Measurements from ENCODE around the gene WDR20. TPM values are rescaled to one million over a fixed set of nuclear protein-coding genes. Genes with fewer than 3 reads are reported as not detected.

WDR20 gene
- total and polyA plus RNA-seq, 2 of the 4 experiments (the other 2 are of a cell fraction) = 20.3 to 27.4 TPM

DNA sequence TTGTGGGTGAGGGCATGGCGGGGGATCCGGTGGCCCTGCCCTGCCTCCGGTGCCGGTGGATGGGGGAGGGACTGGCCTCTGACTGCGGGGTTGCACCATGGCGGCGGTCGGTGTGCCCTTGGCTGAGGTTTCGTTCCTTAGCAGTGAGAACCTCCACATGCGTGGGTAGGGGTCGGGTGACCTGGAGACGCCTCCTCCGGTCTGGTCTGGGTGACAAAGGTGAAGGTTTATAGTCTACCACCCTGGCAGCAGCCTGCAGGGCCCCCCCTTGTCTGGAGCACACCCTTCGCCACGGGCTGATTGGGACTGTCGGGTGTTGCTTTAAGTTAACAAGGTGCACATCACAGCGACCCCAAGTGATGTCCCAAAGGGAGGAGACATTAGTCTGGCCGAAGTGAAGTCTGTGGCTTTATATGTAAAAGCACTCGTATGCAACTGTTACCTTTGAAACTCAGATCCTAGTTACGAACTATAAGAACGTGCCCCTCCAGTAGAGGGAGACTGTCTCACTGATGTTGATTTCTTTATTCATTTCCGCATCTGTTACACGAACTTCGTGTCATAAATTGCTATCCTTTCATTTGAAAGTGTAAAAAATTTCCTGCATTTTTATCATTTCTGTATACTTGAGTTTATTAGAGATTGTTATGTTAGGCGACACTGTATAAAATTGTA, 74.4 kb downstream of the WDR20 start:
- Histone ChIP-seq H2BK20ac (ENCODE audit: low read depth, low read length) (no peak overlapping the region), H4K20me1 (ENCODE audit: insufficient read depth, low read length) (peaks cover 15% of the 10 kb centered on the region), H3K14ac (replicated peaks; ENCODE audit: low read depth, low read length) (no peak overlapping the region), H2AFZ (replicated peaks; ENCODE audit: low read length, poor library complexity) (no peak overlapping the region), H3K9ac (ENCODE audit: low read depth, low read length) (no peak overlapping the region), H2BK5ac (ENCODE audit: low read depth, low read length, poor library complexity, severe bottlenecking) (peak overlapping the region; percentile 81), H4K8ac (ENCODE audit: low read depth in 2 of 2, low read length in 2 of 2) (0 out of 4 replicates have a peak overlapping the region, but pooled peaks of 1 of the 2 experiments have one; percentile 38), H4K5ac (ENCODE audit: low read depth, low read length) (no peak overlapping the region), H3K79me1 (ENCODE audit: low read depth in 1 of 2, low read length in 2 of 2) (peaks cover 28 to 76% of the 10 kb centered on the region in 2 experiments), H3K4ac (ENCODE audit: low read depth, low read length) (peak overlapping the region; percentile 47; the same call in 1 of the 2 replicates), H3K27me3 (ENCODE audit: control insufficient read depth, insufficient read depth, low read length) (no peaks in the 10 kb centered on the region), H3K36me3 (ENCODE audit: control insufficient read depth, insufficient read depth, low read length) (peaks cover 10% of the 10 kb centered on the region), H4K91ac (ENCODE audit: insufficient read depth, low read depth, low read length) (no peak overlapping the region), H3K23ac (ENCODE audit: low read depth, low read length) (no peak overlapping the region), H3K4me1 (ENCODE audit: control insufficient read depth, insufficient read depth, low read length) (peaks cover 9% of the 10 kb centered on the region), H2AK5ac (ENCODE audit: low read depth, low read length) (peak overlapping the region; percentile 15; the same call in 1 of the 2 replicates), H2BK15ac (ENCODE audit: low read depth, low read length) (no peak overlapping the region), H3K4me2 (ENCODE audit: low read depth, low read length) (no peak overlapping the region), H3K4me3 (ENCODE audit: insufficient read depth, low read depth, low read length) (no peak overlapping the region), H2BK120ac (ENCODE audit: low read depth, low read length) (no peak overlapping the region; the same call in 1 of the 2 replicates), H2AK9ac (replicated peaks; ENCODE audit: low read depth, low read length, poor library complexity) (peak overlapping the region; percentile 34), H3K27ac (ENCODE audit: insufficient read depth, low read length) (no peak overlapping the region), H3K9me3 (ENCODE audit: control insufficient read depth, insufficient read depth, low read length) (no peaks in the 10 kb centered on the region), H3K18ac (ENCODE audit: low read depth, low read length) (no peak overlapping the region), H3K9me1 (ENCODE audit: insufficient read depth, low read length) (peaks cover 18% of the 10 kb centered on the region), H3K56ac (ENCODE audit: extremely low read depth, insufficient read depth, low read length) (no peak overlapping the region)
- no peak for DNase-seq
- CTCF ChIA-PET = interaction anchor here (0.6 kb wide), 2 partner anchors 58 to 151 kb away, joined by 3 read pairs; no protein-coding TSS in a partner anchor
- BruUV-seq (replicated peaks) = no TSS peak
- intact Hi-C loops (cut with micrococcal nuclease) (no loop called here), in situ Hi-C loops (cut with MboI; ENCODE audit: low sequenced_read_pairs) (no loop called here), dilution Hi-C loops (cut with HindIII; ENCODE audit: low sequenced_read_pairs, unreplicated experiment) (no loop called here)
- POLR2A ChIA-PET (ENCODE audit: unreplicated experiment) = no interaction called here
- TF ChIP-seq, protein P1, sequence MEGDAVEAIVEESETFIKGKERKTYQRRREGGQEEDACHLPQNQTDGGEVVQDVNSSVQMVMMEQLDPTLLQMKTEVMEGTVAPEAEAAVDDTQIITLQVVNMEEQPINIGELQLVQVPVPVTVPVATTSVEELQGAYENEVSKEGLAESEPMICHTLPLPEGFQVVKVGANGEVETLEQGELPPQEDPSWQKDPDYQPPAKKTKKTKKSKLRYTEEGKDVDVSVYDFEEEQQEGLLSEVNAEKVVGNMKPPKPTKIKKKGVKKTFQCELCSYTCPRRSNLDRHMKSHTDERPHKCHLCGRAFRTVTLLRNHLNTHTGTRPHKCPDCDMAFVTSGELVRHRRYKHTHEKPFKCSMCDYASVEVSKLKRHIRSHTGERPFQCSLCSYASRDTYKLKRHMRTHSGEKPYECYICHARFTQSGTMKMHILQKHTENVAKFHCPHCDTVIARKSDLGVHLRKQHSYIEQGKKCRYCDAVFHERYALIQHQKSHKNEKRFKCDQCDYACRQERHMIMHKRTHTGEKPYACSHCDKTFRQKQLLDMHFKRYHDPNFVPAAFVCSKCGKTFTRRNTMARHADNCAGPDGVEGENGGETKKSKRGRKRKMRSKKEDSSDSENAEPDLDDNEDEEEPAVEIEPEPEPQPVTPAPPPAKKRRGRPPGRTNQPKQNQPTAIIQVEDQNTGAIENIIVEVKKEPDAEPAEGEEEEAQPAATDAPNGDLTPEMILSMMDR (conservative IDR thresholded peaks at IDR 0.05; ENCODE audit: low read depth, low read length) = peak; percentile 19; the same call in 1 of the 2 replicates
- no peak for TF ChIP-seq CHD1 (IDR thresholded peaks at IDR 0.05; ENCODE audit: low read depth, low read length)
- 95% methylated on average over 8 of the region's 25 CpGs; no CpG with 5 or more reads in 1 of the 2 experiments for WGBS, 2 experiments (ENCODE audit: extremely low coverage in 2 of 2, insufficient read length in 1 of 2)
- ATAC-seq (ENCODE audit: low read depth) = no peak
